GM23248 (cell line): ENCODE results near the gene PARP8. TPM values are rescaled to one million over a fixed set of nuclear protein-coding genes. Genes with fewer than 3 reads are reported as not detected.
"Not testable (repeated sequence)": the region's sequence is repeated elsewhere in the genome, so short reads cannot be mapped to it uniquely, and the experiment has no call there.

Source experiments
- DNase-seq: peaks from one replicate; pipeline ENCODE4 v3.0.0-alpha.2; 2015
- H2AFZ ChIP-seq: fragments of 200-600 bp; sonication (generic); 2 replicates; pipeline ENCODE4 v1.6.1; 2016; ENCODE audit warnings: antibody characterized with exemption
- H3F3A ChIP-seq: fragments of 200-600 bp; sonication (generic); 2 replicates; pipeline ENCODE4 v1.6.1; 2016; ENCODE audit warnings: mild to moderate bottlenecking, antibody characterized with exemption, mixed run types; ENCODE audit not compliant: insufficient read depth
- H3K27ac ChIP-seq: fragments of 200-600 bp; sonication (generic); 2 replicates; pipeline ENCODE4 v1.5.1; 2016; ENCODE audit warnings: mild to moderate bottlenecking
- H3K27me3 ChIP-seq: fragments of 200-600 bp; sonication (generic); replicated peaks from 2 replicates; pipeline ENCODE4 v1.6.1; 2016; ENCODE audit warnings: mild to moderate bottlenecking; ENCODE audit not compliant: insufficient read depth
- H3K36me3 ChIP-seq: fragments of 200-600 bp; sonication (generic); 2 replicates; pipeline ENCODE4 v1.6.1; 2016; ENCODE audit warnings: low read depth, mild to moderate bottlenecking
- H3K4me1 ChIP-seq: fragments of 200-600 bp; sonication (generic); 2 replicates; pipeline ENCODE4 v1.6.1; 2016; ENCODE audit warnings: mild to moderate bottlenecking; ENCODE audit not compliant: insufficient read depth
- H3K4me2 ChIP-seq: fragments of 200-600 bp; sonication (generic); one replicate; pipeline ENCODE4 v1.6.1; 2016; ENCODE audit warnings: mild to moderate bottlenecking; ENCODE audit not compliant: unreplicated experiment
- H3K4me3 ChIP-seq: fragments of 200-600 bp; sonication (generic); 2 replicates; pipeline ENCODE4 v1.5.1; 2016; ENCODE audit warnings: mild to moderate bottlenecking
- H3K79me2 ChIP-seq: fragments of 200-600 bp; sonication (generic); 2 replicates; pipeline ENCODE4 v1.6.1; 2016; ENCODE audit warnings: mild to moderate bottlenecking; ENCODE audit not compliant: insufficient read depth
- H3K9ac ChIP-seq: fragments of 200-600 bp; sonication (generic); 2 replicates; pipeline ENCODE4 v1.6.1; 2016; ENCODE audit warnings: mild to moderate bottlenecking
- H3K9me2 ChIP-seq: fragments of 200-600 bp; sonication (generic); 2 replicates; pipeline ENCODE4 v1.6.1; 2016; ENCODE audit warnings: mixed run types, mild to moderate bottlenecking, moderate library complexity; ENCODE audit not compliant: insufficient read depth
- H3K9me3 ChIP-seq: fragments of 200-600 bp; sonication (generic); one replicate; pipeline ENCODE4 v1.6.1; 2017; ENCODE audit warnings: low read depth
- H4K20me1 ChIP-seq: fragments of 200-600 bp; sonication (generic); 2 replicates; pipeline ENCODE4 v1.6.0; 2016; ENCODE audit not compliant: insufficient read depth
- EZH2 ChIP-seq: fragments of 200-600 bp; sonication (generic); IDR thresholded peaks from 2 replicates; pipeline ENCODE4 v1.6.1; 2018; ENCODE audit warnings: antibody characterized with exemption, mild to moderate bottlenecking; ENCODE audit not compliant: insufficient read depth, poor library complexity, severe bottlenecking
- EZH2phosphoT487 ChIP-seq: fragments of 200-600 bp; sonication (generic); IDR thresholded peaks from 2 replicates; pipeline ENCODE4 v1.6.1; 2018; ENCODE audit warnings: antibody characterized with exemption, moderate library complexity, mild to moderate bottlenecking, low read depth; ENCODE audit not compliant: insufficient read depth
- WGBS, 2 experiments: methylation state at CpG; one replicate each; pipeline ENCODE4 v1.1.6; 2015 to 2017; ENCODE audit warnings: low lambda C conversion rate in 2 of 2, low coverage in 1 of 2; ENCODE audit errors: missing lambda C conversion rate in 2 of 2; 5-methylcytosine and 5-hydroxymethylcytosine counted together
- in situ Hi-C: fragments of 300-500 bp; cut with MboI; formaldehyde crosslinking; loops from 2 replicates; pipeline ENCODE4 v1.15.0; 2020
- polyA plus RNA-seq: library from polyadenylated mRNA; unstranded; fragments of >200 nt; fragmentation: Nextera tagmentation; extraction: Ambion mirVana; gene quantifications from 2 replicates; pipeline ENCODE4 v1.2.1, GENCODE V29; 2016
- total RNA-seq: library from RNA; depleted of rRNA; stranded (reverse); fragments of >200 nt; shearing (Covaris generic); gene quantifications from 2 replicates; pipeline ENCODE4 v1.2.3, GENCODE V29; 2014

PARP8 gene
- total and polyA plus RNA-seq, 2 experiments from 2014 or later, result 1.1 to 2.5 TPM

- DNase-seq, result no peak
- H3K4me1 ChIP-seq, result no peaks in the 10 kb centered on the region
- H3F3A ChIP-seq, result no peaks in the 10 kb centered on the region
- TF ChIP-seq EZH2 (no peak), EZH2phosphoT487 (no peak)
- no peaks in the 10 kb centered on the region for H4K20me1 ChIP-seq
- H2AFZ ChIP-seq, result no peak overlapping the region
- no peaks in the 10 kb centered on the region for H3K9me2 ChIP-seq
- H3K27ac ChIP-seq, result no peak overlapping the region
- in situ Hi-C loops, result no loop called here
- no peaks in the 10 kb centered on the region for H3K27me3 ChIP-seq
- no peaks in the 10 kb centered on the region for H3K36me3 ChIP-seq
- no peak overlapping the region for H3K9ac ChIP-seq
- H3K4me2 ChIP-seq, result no peak overlapping the region
- 88 to 94% methylated on average over 15 of the region's 15 CpGs for WGBS, 2 experiments
- H3K79me2 ChIP-seq, result no peaks in the 10 kb centered on the region
- no peak overlapping the region for H3K4me3 ChIP-seq
- no peaks in the 10 kb centered on the region for H3K9me3 ChIP-seq
Observed at GRCh38 chr5:50675385-50675784, 8.9 kb downstream of the PARP8 start.

GRCh38 chr5:50679554-50679953 is 13.1 kb downstream of the PARP8 start:
- H3K9ac ChIP-seq, H3K27me3 ChIP-seq, H3K36me3 ChIP-seq, H3K4me1 ChIP-seq, H4K20me1 ChIP-seq, H3K4me3 ChIP-seq, H3K9me3 ChIP-seq, DNase-seq, H3K9me2 ChIP-seq, H3K4me2 ChIP-seq, H3F3A ChIP-seq, in situ Hi-C loops, H3K79me2 ChIP-seq, H3K27ac ChIP-seq, H2AFZ ChIP-seq: not testable (repeated sequence)
- WGBS, 2 experiments, result 80 to 86% methylated on average over 4 of the region's 4 CpGs

- no peaks in the 10 kb centered on the region for H3K27me3 ChIP-seq
- no peaks in the 10 kb centered on the region for H3K9me3 ChIP-seq
- no peak overlapping the region for H3K4me2 ChIP-seq
- TF ChIP-seq EZH2phosphoT487 (no peak), EZH2 (no peak)
- no peaks in the 10 kb centered on the region for H3K36me3 ChIP-seq
- no peak overlapping the region for H3K4me3 ChIP-seq
- H3K79me2 ChIP-seq, result no peaks in the 10 kb centered on the region
- no peak overlapping the region for H3K27ac ChIP-seq
- no peak overlapping the region for H3K9ac ChIP-seq
- no peaks in the 10 kb centered on the region for H3F3A ChIP-seq
- no peaks in the 10 kb centered on the region for H3K9me2 ChIP-seq
- H2AFZ ChIP-seq, result no peak overlapping the region
- no peaks in the 10 kb centered on the region for H3K4me1 ChIP-seq
- DNase-seq, result no peak
- 63 to 69% methylated on average over 3 of the region's 3 CpGs for WGBS, 2 experiments
- in situ Hi-C loops, result no loop called here
- no peaks in the 10 kb centered on the region for H4K20me1 ChIP-seq
Observed at GRCh38 chr5:50684721-50685120, 18.3 kb downstream of the PARP8 start.

- in situ Hi-C loops, result no loop called here
- Histone ChIP-seq H3K79me2 (no peaks in the 10 kb centered on the region), H3K4me1 (no peaks in the 10 kb centered on the region), H3K9me2 (no peaks in the 10 kb centered on the region), H3K4me3 (no peak overlapping the region), H3K9ac (no peak overlapping the region), H4K20me1 (no peaks in the 10 kb centered on the region), H3K4me2 (no peak overlapping the region), H3K9me3 (no peaks in the 10 kb centered on the region), H3K27ac (no peak overlapping the region), H2AFZ (no peak overlapping the region), H3K36me3 (no peaks in the 10 kb centered on the region), H3K27me3 (no peaks in the 10 kb centered on the region), H3F3A (no peaks in the 10 kb centered on the region)
- DNase-seq, result no peak
- 64 to 71% methylated on average over 4 of the region's 4 CpGs for WGBS, 2 experiments
- no peak for TF ChIP-seq EZH2
- TF ChIP-seq EZH2phosphoT487, result no peak
Observed at GRCh38 chr5:50687548-50687947, 21.1 kb downstream of the PARP8 start.

GRCh38 chr5:50691399-50692016 is 25.1 kb downstream of the PARP8 start:
- no peak for DNase-seq
- WGBS, 2 experiments, result 65 to 71% methylated on average over 5 of the region's 5 CpGs
- no peaks in the 10 kb centered on the region for H3K36me3 ChIP-seq
- H3K27ac ChIP-seq, result no peak overlapping the region
- H3K4me1 ChIP-seq, result no peaks in the 10 kb centered on the region
- no peak overlapping the region for H2AFZ ChIP-seq
- H3K79me2 ChIP-seq, result no peaks in the 10 kb centered on the region
- H3K4me3 ChIP-seq, result no peak overlapping the region
- no peaks in the 10 kb centered on the region for H3K9me3 ChIP-seq
- no peak overlapping the region for H3K4me2 ChIP-seq
- no peak for TF ChIP-seq EZH2
- TF ChIP-seq EZH2phosphoT487, result no peak
- H3K9ac ChIP-seq, result no peak overlapping the region
- H4K20me1 ChIP-seq, result no peaks in the 10 kb centered on the region
- no peaks in the 10 kb centered on the region for H3K9me2 ChIP-seq
- in situ Hi-C loops, result no loop called here
- no peaks in the 10 kb centered on the region for H3K27me3 ChIP-seq
- H3F3A ChIP-seq, result no peaks in the 10 kb centered on the region
